Sigmoid colon (tissue), 7 donors: Measurements from ENCODE around the gene RBBP8NL. TPM values are rescaled to one million over a fixed set of nuclear protein-coding genes. Genes with fewer than 3 reads are reported as not detected.
A peak's percentile ranks its signal among the peaks of the same experiment; 100 is the strongest.

Source experiments
- DNase-seq: peaks from one replicate; pipeline ENCODE4 v3.0.0-alpha.2; 2019
- H3K27ac ChIP-seq, 4 donors: fragments of 200-600 bp; sonication (generic); one replicate each; pipeline ENCODE4 v1.5.1; 2016 to 2019; ENCODE audit warnings: mild to moderate bottlenecking in 1 of 4
- H3K27me3 ChIP-seq, 3 donors: fragments of 200-600 bp; sonication (generic); one replicate each; pipeline ENCODE4 v1.5.1; 2019; ENCODE audit warnings: mild to moderate bottlenecking in 1 of 3
- H3K36me3 ChIP-seq, 4 donors: fragments of 200-600 bp; sonication (generic); one replicate each; pipeline ENCODE4 v1.5.1; 2016 to 2019
- H3K4me1 ChIP-seq, 4 donors: fragments of 200-600 bp; sonication (generic); one replicate each; pipeline ENCODE4 v1.5.1; 2017 to 2019
- H3K4me3 ChIP-seq, 4 donors: fragments of 200-600 bp; sonication (generic); one replicate each; pipeline ENCODE4 v1.5.1; 2017 to 2019; ENCODE audit warnings: mild to moderate bottlenecking in 2 of 4, moderate library complexity in 1 of 4
- H3K9me3 ChIP-seq, 4 donors: fragments of 200-600 bp in 3 of 4; sonication (generic) in 3 of 4; one replicate each; pipeline versions ENCODE4 v1.5.1 to v1.6.1; 2013 to 2019
- EP300 ChIP-seq, 4 donors: sonication (generic); formaldehyde crosslinking; IDR thresholded peaks; one replicate each; pipeline ENCODE4 v1.6.1; 2017; ENCODE audit warnings: antibody characterized with exemption in 4 of 4
- POLR2A ChIP-seq, 2 donors: fragments of 450-650 bp; IDR thresholded peaks; one replicate each; pipeline ENCODE4 v1.6.1; 2016; ENCODE audit warnings: antibody characterized with exemption in 2 of 2, mild to moderate bottlenecking in 2 of 2, moderate library complexity in 2 of 2
- POLR2AphosphoS5 ChIP-seq, 4 donors: sonication (generic); formaldehyde crosslinking; IDR thresholded peaks; one replicate each; pipeline ENCODE4 v1.6.1; 2017; ENCODE audit warnings: antibody characterized with exemption in 4 of 4
- whole genome bisulfite sequencing, 2 donors: extraction: QIAGEN DNeasy Blood & Tissue Kit; methylation state at CpG; one replicate each; pipeline ENCODE4 v1.1.7; 2013; 5-methylcytosine and 5-hydroxymethylcytosine counted together
- intact Hi-C: fragments of 100-400 bp; cut with DNase I; formaldehyde crosslinking; loops from one replicate; pipeline ENCODE4 v1.15.1; 2023
- polyA plus RNA-seq, 3 donors: library from polyadenylated mRNA; stranded (reverse); fragments of 200-250 nt; gene quantifications; one replicate each; pipeline ENCODE4 v1.2.3, GENCODE V29; 2013
- total RNA-seq, 4 donors: library from RNA; depleted of rRNA; stranded (reverse); fragments of >200 nt; gene quantifications; one replicate each; pipeline ENCODE4 v1.1.0, GENCODE V29; 2016
- TF ChIP-seq, protein P1 (sequence below), 4 experiments: fragments of 450-650 bp in 3 of 4; fragments of 200-600 bp in 1 of 4; IDR thresholded peaks; one replicate each; pipeline ENCODE4 v1.5.1; 2016 to 2019; ENCODE audit warnings: antibody characterized with exemption in 4 of 4, mild to moderate bottlenecking in 3 of 4, moderate library complexity in 2 of 4
- donor health status: healthy with polysubstance abuse.
- donor health status: Bipolar disorder and iron deficiency.
- donor health status: healthy.

Gene RBBP8NL
- total and polyA plus RNA-seq, 7 donors, result 4.2 to 12.5 (median 5.4) TPM; not detected in 4

DNA sequence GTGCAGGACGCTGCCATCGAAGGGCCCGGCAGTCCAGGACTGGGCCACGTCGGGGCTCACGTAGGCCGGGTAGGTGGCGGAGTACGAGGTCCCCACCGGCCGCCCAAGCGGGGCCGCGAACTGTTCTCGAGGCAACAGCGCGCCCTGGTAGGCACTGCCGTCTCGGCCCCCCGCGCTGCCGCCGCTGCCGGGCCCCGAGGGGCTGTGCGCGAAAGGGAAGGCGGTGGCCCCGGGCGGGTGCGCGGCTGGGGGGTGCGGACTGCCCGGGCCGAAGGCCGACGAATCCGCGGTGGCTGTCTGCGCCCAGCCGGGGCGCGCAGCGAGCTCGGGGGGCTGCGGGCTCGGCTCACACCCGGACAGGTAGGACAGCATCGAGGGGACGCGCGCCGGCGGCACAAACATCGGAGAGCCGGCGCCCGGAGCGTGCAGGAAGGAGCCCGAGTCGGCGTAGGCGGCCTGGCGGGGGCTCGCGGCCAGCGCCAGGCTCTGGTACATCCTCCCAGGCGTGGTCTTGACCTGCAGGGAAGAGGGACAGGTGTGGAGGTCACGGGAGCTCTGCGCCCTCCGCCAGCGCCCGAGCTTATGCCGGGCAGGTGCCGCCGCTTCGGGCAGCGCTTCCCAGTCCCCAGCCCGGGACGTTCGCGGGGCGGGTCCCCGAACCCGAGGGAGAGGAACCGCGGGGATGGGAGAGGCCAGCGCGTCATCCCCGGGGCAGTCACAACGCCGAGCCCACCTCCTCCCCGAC, 47.9 kb upstream of the RBBP8NL start:
- Histone ChIP-seq H3K9me3 (no peaks in the 10 kb centered on the region), H3K27me3 (peaks cover 46 to 82% (median 68%) of the 10 kb centered on the region in 3 donors), H3K4me1 (peaks cover 0 to 28% (median 21%) of the 10 kb centered on the region in 4 donors), H3K4me3 (peak overlapping the region in 3 of 4 donors; percentile 22 to 33 (median 33)), H3K27ac (no peak overlapping the region), H3K36me3 (no peaks in the 10 kb centered on the region)
- intact Hi-C loops, result no loop called here
- 5 to 8% methylated on average over 93 of the region's 93 CpGs for WGBS, 2 donors
- no peak for DNase-seq
- TF ChIP-seq, protein P1, sequence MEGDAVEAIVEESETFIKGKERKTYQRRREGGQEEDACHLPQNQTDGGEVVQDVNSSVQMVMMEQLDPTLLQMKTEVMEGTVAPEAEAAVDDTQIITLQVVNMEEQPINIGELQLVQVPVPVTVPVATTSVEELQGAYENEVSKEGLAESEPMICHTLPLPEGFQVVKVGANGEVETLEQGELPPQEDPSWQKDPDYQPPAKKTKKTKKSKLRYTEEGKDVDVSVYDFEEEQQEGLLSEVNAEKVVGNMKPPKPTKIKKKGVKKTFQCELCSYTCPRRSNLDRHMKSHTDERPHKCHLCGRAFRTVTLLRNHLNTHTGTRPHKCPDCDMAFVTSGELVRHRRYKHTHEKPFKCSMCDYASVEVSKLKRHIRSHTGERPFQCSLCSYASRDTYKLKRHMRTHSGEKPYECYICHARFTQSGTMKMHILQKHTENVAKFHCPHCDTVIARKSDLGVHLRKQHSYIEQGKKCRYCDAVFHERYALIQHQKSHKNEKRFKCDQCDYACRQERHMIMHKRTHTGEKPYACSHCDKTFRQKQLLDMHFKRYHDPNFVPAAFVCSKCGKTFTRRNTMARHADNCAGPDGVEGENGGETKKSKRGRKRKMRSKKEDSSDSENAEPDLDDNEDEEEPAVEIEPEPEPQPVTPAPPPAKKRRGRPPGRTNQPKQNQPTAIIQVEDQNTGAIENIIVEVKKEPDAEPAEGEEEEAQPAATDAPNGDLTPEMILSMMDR (IDR thresholded peaks at IDR 0.05), result no peak
- no peak for TF ChIP-seq POLR2AphosphoS5 (IDR thresholded peaks at IDR 0.05)
- TF ChIP-seq POLR2A (IDR thresholded peaks at IDR 0.05), result no peak
- no peak for TF ChIP-seq EP300 (IDR thresholded peaks at IDR 0.05)

DNA sequence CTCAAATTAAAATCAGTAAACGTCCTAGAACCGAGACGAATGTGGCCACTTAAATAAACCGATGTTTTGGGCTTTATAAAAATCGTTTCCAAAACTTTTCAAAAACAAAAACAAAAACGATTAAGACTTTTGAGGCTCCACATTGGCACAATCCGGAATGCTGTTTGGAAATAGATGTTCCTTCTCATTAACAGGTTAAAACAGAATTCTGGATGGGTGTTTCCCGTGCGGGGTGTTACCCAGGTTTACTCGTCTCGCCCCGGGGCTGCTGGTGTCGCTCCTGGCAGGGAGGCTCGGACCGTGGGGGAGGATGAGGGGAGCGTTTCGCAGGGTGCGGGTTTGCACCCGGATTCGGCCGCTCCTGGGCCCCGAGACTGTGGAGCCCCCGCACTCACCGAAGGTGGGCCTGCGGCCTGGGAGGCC, 47.3 kb upstream of the RBBP8NL start:
- no peak overlapping the region for H3K4me3 ChIP-seq
- H3K4me1 ChIP-seq, result peaks cover 0 to 32% (median 24%) of the 10 kb centered on the region in 4 donors
- no peaks in the 10 kb centered on the region for H3K36me3 ChIP-seq
- H3K27ac ChIP-seq, result no peak overlapping the region
- 14 to 28% methylated on average over 25 of the region's 25 CpGs for WGBS, 2 donors
- peaks cover 43 to 83% (median 72%) of the 10 kb centered on the region in 3 donors for H3K27me3 ChIP-seq
- TF ChIP-seq POLR2A (IDR thresholded peaks at IDR 0.05) (no peak), POLR2AphosphoS5 (IDR thresholded peaks at IDR 0.05) (no peak), EP300 (IDR thresholded peaks at IDR 0.05) (no peak)
- TF ChIP-seq, protein P1 (IDR thresholded peaks at IDR 0.05), result no peak
- intact Hi-C loops, result no loop called here
- H3K9me3 ChIP-seq, result no peaks in the 10 kb centered on the region
- DNase-seq, result no peak

DNA sequence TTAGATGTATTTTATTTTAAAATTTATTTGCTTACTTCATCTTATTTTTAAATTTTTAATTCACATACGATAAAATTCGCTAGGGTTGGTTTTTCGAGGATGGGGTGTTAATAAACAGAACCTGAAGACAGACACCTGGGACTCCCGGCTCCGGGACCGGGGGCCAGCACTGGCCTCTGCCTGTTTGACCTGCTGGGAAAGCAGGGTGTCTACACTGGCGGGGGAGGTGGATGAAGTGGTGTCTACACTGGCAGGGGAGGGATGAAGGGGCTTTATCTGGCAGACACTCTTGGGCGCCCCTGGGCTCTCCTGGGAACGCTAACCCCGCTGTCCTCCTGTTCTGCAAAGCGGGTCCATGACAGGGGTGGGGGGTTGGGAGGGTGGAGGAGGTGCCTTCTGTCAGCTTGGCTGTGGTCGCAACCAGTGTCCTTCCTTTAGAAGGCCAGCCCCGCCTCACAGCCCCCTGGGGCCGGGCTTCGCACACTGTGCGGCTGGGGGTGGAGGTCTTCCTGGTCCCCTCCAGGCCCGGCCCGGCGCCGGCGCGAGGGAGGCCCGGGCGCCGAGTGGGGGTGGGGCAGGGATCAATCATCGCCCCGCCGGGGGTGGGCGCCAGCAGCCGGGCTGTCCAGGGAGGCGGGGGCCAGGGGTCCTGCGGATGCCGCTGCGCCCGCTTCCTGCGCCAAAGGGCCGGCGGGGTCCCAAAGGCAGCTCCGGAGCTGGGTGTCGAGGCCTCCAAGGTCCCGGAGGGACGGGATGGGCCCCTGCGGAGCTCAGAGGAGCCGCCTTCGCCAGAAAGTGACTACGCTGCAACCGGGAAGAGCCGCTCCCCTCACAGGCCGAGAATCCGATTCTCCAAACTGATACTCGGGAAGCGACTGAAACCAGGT, 46.6 kb upstream of the RBBP8NL start:
- peaks cover 36 to 83% (median 72%) of the 10 kb centered on the region in 3 donors for H3K27me3 ChIP-seq
- H3K27ac ChIP-seq, result no peak overlapping the region
- WGBS, 2 donors, result 24 to 51% methylated on average over 52 of the region's 52 CpGs
- intact Hi-C loops, result no loop called here
- no peak overlapping the region for H3K4me3 ChIP-seq
- TF ChIP-seq POLR2AphosphoS5 (IDR thresholded peaks at IDR 0.05), result no peak
- no peak for TF ChIP-seq EP300 (IDR thresholded peaks at IDR 0.05)
- TF ChIP-seq, protein P1 (IDR thresholded peaks at IDR 0.05), result no peak
- TF ChIP-seq POLR2A (IDR thresholded peaks at IDR 0.05), result no peak
- H3K9me3 ChIP-seq, result no peaks in the 10 kb centered on the region
- peaks cover 0 to 32% (median 24%) of the 10 kb centered on the region in 4 donors for H3K4me1 ChIP-seq
- DNase-seq, result no peak
- no peaks in the 10 kb centered on the region for H3K36me3 ChIP-seq

DNA sequence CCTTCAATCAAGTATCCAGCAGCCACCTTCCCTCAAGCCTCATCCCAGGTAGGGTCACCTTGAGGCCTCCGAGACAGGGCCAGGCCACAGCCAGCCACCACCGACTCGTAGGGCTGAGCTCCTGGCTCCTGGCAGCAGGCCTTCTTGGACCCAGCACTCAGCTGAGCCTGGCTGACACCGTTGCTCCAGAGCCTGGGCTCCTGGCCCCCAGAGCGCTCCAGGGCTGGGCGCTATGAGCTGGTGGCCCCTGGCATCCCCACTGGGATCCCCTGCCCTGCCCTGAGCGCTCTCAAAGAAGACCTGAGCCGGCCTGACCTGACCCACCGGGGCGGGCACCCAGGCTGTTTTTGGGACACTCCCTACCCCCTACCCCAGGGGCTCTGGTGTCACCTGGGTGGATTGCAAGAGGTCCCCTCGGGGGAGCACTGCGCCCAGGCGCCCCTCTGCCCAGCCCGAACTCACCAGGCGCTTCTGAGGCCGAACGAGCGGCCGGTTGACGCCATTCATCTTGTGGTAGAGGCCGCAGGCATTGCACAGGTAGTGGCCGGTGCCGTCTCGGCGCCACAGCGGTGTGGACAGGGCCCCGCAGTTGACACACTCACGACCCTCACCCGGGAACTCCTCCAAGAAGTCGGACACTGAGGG, 45.7 kb upstream of the RBBP8NL start:
- no peak overlapping the region for H3K27ac ChIP-seq
- 83 to 85% methylated on average over 30 of the region's 30 CpGs for WGBS, 2 donors
- H3K9me3 ChIP-seq, result no peaks in the 10 kb centered on the region
- H3K4me3 ChIP-seq, result no peak overlapping the region
- no peak for TF ChIP-seq POLR2A (IDR thresholded peaks at IDR 0.05)
- no peak for TF ChIP-seq EP300 (IDR thresholded peaks at IDR 0.05)
- TF ChIP-seq, protein P1 (IDR thresholded peaks at IDR 0.05), result no peak
- TF ChIP-seq POLR2AphosphoS5 (IDR thresholded peaks at IDR 0.05), result no peak
- DNase-seq, result no peak
- peaks cover 0 to 32% (median 24%) of the 10 kb centered on the region in 4 donors for H3K4me1 ChIP-seq
- H3K36me3 ChIP-seq, result no peaks in the 10 kb centered on the region
- intact Hi-C loops, result no loop called here
- peaks cover 34 to 83% (median 72%) of the 10 kb centered on the region in 3 donors for H3K27me3 ChIP-seq
